ENCODE data around the gene SETD1A. TPM values are rescaled to one million over a fixed set of nuclear protein-coding genes. Genes with fewer than 3 reads are reported as not detected.
A peak's percentile ranks its signal among the peaks of the same experiment; 100 is the strongest.

SETD1A gene
- total and polyA plus RNA-seq, 9 of the 15 experiments (the other 6 are each of a cell fraction or from before 2014, with no cell fraction given), result 0.08 to 36.0 (median 4.2) TPM

DNA sequence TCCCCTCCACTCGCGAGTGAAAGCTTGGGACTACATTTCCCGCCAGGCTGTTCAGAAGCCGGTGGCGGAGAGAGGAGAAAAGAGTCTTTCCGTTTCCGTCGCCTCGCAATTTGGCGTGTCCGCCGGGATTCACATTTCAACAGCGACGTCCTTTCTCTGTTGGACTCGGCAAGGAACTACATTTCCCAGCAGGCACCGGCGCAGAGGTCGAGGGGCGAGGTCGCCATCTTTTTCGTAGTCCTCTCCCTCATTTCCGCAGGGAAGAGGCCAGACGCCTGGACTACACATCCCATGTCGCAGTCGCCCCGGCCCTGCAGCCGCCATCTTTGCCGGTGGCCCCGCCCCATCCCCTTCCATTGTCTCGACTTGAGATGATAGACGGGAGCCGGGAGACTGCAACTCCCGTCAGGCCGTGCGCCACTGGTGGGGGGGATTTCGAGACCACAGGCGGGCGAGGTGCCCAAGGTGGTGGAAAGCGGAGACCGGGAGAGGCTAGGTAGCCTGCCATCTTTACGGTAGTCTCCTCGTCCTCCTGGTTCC, 35.1 kb upstream of the SETD1A start (continued):
- TF ChIP-seq, protein P1, sequence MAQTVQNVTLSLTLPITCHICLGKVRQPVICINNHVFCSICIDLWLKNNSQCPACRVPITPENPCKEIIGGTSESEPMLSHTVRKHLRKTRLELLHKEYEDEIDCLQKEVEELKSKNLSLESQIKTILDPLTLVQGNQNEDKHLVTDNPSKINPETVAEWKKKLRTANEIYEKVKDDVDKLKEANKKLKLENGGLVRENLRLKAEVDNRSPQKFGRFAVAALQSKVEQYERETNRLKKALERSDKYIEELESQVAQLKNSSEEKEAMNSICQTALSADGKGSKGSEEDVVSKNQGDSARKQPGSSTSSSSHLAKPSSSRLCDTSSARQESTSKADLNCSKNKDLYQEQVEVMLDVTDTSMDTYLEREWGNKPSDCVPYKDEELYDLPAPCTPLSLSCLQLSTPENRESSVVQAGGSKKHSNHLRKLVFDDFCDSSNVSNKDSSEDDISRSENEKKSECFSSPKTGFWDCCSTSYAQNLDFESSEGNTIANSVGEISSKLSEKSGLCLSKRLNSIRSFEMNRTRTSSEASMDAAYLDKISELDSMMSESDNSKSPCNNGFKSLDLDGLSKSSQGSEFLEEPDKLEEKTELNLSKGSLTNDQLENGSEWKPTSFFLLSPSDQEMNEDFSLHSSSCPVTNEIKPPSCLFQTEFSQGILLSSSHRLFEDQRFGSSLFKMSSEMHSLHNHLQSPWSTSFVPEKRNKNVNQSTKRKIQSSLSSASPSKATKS (CRISPR knock-in tag; IDR thresholded peaks at IDR 0.05), result no peak
- TF ChIP-seq RBFOX2 (IDR thresholded peaks at IDR 0.05; ENCODE audit: low read depth, low read length), result peak; percentile 93
- no peak for TF ChIP-seq STAT5B (CRISPR knock-in tag; IDR thresholded peaks at IDR 0.05)
- TF ChIP-seq, protein P2, sequence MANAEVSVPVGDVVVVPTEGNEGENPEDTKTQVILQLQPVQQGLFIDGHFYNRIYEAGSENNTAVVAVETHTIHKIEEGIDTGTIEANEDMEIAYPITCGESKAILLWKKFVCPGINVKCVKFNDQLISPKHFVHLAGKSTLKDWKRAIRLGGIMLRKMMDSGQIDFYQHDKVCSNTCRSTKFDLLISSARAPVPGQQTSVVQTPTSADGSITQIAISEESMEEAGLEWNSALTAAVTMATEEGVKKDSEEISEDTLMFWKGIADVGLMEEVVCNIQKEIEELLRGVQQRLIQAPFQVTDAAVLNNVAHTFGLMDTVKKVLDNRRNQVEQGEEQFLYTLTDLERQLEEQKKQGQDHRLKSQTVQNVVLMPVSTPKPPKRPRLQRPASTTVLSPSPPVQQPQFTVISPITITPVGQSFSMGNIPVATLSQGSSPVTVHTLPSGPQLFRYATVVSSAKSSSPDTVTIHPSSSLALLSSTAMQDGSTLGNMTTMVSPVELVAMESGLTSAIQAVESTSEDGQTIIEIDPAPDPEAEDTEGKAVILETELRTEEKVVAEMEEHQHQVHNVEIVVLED (CRISPR knock-in tag; IDR thresholded peaks at IDR 0.05), result peak; percentile 68
- peak in 1 of 2 experiments; percentile 93; a peak in 2 of 4 replicates for TF ChIP-seq TEAD1 (CRISPR knock-in tag; IDR thresholded peaks at IDR 0.05)
- TF ChIP-seq ZC3H8 (IDR thresholded peaks at IDR 0.05), result no peak
- TF ChIP-seq MXI1 (IDR thresholded peaks at IDR 0.05; ENCODE audit: low read depth, low read length), result peak; percentile 49; the same call in 1 of the 2 replicates
- no peak for TF ChIP-seq TBP (optimal IDR thresholded peaks at IDR 0.05; ENCODE audit: low read depth, low read length)
- TF ChIP-seq ZNF699 (CRISPR knock-in tag; IDR thresholded peaks at IDR 0.05; ENCODE audit: insufficient replicate concordance), result no peak
- peak; percentile 99 for TF ChIP-seq MTA1 (IDR thresholded peaks at IDR 0.05; ENCODE audit: borderline replicate concordance)
- TF ChIP-seq, protein P3, sequence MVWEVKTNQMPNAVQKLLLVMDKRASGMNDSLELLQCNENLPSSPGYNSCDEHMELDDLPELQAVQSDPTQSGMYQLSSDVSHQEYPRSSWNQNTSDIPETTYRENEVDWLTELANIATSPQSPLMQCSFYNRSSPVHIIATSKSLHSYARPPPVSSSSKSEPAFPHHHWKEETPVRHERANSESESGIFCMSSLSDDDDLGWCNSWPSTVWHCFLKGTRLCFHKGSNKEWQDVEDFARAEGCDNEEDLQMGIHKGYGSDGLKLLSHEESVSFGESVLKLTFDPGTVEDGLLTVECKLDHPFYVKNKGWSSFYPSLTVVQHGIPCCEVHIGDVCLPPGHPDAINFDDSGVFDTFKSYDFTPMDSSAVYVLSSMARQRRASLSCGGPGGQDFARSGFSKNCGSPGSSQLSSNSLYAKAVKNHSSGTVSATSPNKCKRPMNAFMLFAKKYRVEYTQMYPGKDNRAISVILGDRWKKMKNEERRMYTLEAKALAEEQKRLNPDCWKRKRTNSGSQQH (CRISPR knock-in tag; IDR thresholded peaks at IDR 0.05), result no peak
- peak; percentile 67 for TF ChIP-seq ETV1 (tag; conservative IDR thresholded peaks at IDR 0.05; ENCODE audit: low read depth)
- peak; percentile 70 for TF ChIP-seq SETDB1 (IDR thresholded peaks at IDR 0.05; ENCODE audit: low read length)
- peak; percentile 64; the same call in 1 of the 2 replicates for TF ChIP-seq DIDO1 (tag; IDR thresholded peaks at IDR 0.05; ENCODE audit: low read depth)
- TF ChIP-seq SREBF1 (IDR thresholded peaks at IDR 0.05; ENCODE audit: borderline replicate concordance, low read depth, low read length), result peak; percentile 88; the same call in 1 of the 2 replicates
- no peak for TF ChIP-seq HMG20B (CRISPR knock-in tag; IDR thresholded peaks at IDR 0.05)
- TF ChIP-seq SAP30 (IDR thresholded peaks at IDR 0.05; ENCODE audit: borderline replicate concordance, insufficient read depth, low read depth, low read length, poor library complexity, severe bottlenecking), result peak; percentile 47
- peak; percentile 3 for TF ChIP-seq RBBP5 (IDR thresholded peaks at IDR 0.05; ENCODE audit: borderline replicate concordance, insufficient read depth, low read length, poor library complexity, severe bottlenecking)
- TF ChIP-seq COPS2 (conservative IDR thresholded peaks at IDR 0.05), result no peak
- TF ChIP-seq, protein P4, sequence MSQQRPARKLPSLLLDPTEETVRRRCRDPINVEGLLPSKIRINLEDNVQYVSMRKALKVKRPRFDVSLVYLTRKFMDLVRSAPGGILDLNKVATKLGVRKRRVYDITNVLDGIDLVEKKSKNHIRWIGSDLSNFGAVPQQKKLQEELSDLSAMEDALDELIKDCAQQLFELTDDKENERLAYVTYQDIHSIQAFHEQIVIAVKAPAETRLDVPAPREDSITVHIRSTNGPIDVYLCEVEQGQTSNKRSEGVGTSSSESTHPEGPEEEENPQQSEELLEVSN (IDR thresholded peaks at IDR 0.05; ENCODE audit: borderline replicate concordance in 1 of 2, extremely low read depth in 1 of 2, insufficient read depth in 1 of 2, insufficient read length in 1 of 2, low read depth in 1 of 2, low read length in 1 of 2, poor library complexity in 1 of 2, severe bottlenecking in 1 of 2), result peak in 1 of 2 experiments; percentile 19
